NCI-H1436 (cell line): ENCODE results near the gene COL20A1.

ENCODE experiments used
- DNase-seq: peaks from one replicate; lab custom pipeline; 2025; lab: John Stamatoyannopoulos, UW

COL20A1 gene

DNA sequence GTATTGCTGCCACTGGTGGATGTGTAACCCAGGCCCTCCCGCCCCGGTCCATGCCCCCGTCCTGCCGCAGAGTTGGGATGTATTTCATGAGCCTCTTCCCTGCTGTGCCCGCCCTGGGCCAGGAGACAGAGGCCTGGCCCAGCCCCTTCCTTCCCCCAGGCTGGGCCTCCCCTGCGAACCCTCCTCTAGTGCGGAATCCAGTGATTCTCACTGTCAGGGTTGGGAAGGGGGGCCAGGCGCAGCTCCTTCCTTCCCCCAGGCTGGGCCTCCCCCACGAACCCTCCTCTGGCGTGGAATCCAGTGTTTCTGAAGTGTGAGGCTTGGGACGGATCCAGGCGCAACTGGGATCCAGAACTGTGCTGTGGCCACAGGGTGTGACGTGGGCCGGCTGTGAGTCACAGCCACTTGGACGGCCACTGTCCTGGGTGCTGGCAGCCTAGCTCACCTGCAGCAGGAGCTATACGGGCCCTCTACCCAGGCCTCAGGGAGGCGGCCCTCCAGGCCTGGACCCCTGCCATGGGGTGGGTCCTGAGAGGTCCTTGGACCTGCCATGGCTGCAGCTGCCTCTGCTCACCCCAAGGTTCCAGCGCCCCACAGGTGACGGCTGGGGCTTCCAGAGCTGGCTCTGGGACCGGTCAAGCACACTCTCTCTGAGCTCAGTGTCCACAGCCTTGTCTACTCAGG is 28.3 kb downstream of the COL20A1 start:
- DNase-seq, result no peak

GRCh38 chr20:63322146-63322932 is 29.4 kb downstream of the COL20A1 start:
- DNase-seq, result no peak

DNA sequence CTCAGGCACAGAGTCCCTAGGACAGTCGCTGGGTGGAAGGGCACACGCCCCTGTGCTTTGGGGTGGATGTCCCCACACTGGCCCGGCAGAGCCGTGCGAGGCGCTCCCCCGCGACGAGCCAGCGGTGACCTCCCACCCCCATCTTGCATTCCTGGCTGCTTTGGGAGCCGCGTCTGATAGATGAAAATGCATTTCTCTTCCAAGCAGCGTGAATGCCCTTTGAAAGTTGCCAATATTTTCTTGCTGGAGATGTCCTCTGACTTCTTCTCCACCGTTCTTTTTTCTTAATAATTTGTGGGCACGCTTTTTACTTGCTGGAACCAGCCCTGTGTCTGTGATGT is 29.9 kb downstream of the COL20A1 start:
- DNase-seq, result no peak

- no peak for DNase-seq
Measured at GRCh38 chr20:63323357-63323981, 30.5 kb downstream of the COL20A1 start.

GRCh38 chr20:63325021-63325471 is 32.1 kb downstream of the COL20A1 start:
- DNase-seq, result no peak

DNA sequence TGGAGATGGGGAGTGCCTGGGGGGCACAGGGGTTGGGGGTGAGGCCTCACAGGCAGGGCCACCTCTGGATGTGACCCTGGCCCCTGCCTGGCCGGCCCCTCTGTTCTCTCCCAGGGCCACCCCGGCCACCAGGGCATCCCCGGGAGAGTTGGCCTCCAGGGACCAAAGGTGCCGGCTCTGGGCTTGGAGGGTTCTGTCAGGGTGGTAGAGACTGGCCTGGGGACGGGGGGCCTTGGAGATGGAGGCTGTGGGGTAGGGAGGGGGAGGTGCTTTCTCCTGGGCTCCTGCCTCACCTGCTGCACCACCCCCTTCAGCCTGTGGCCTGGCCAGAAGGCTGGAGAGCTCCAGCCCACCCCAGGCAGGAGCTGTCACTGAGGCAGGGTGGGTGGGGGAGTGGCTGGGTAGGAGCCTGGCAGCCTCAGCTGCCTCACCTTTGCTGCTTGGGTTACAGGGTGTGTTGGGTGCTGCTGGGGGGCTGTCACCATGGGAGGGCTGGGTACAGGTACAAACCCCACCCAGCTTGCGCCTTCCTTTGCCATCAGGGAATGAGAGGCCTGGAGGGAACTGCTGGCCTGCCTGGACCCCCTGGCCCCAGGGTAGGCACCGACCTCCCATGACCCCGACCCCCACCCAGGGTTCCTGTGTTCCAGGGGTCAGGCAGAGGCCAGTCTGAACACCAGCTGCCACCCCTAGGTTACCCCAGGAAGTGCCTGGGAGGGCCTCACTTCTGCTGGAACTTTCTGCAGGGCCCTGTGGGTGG is 32.7 kb downstream of the COL20A1 start:
- DNase-seq, result no peak

GRCh38 chr20:63326314-63327230 is 33.6 kb downstream of the COL20A1 start:
- no peak for DNase-seq

DNA sequence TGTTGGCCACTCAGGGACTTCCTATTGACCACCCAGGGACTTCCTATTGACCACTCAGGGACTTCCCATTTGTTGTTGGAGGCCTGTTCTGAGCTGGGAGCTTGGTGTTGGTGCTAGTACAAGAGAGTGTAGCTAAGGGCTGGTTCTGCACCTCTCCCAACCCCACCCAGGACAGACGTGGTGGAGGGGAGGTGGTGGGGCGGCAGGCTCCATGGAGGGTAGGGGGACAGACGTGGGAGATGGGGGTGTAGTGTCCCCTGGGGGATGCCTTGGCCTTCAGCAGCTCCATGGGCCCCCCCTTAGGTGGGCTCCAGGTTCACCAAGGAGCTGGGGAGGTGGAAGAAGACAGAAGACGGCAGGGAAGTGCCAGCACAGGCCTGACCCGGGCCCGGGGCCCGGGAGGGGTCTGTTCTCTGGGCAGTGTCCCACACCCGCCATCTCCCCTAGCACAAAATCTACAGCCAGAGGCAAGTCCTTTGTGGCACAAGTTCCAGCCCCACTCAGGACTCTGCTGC is 34.3 kb downstream of the COL20A1 start:
- DNase-seq, result no peak

GRCh38 chr20:63328026-63328700 is 35.2 kb downstream of the COL20A1 start:
- no peak for DNase-seq

GRCh38 chr20:63328718-63329275 is 35.8 kb downstream of the COL20A1 start:
- no peak for DNase-seq

- no peak for DNase-seq
Measured at GRCh38 chr20:63329331-63330083, 36.5 kb downstream of the COL20A1 start.

DNA sequence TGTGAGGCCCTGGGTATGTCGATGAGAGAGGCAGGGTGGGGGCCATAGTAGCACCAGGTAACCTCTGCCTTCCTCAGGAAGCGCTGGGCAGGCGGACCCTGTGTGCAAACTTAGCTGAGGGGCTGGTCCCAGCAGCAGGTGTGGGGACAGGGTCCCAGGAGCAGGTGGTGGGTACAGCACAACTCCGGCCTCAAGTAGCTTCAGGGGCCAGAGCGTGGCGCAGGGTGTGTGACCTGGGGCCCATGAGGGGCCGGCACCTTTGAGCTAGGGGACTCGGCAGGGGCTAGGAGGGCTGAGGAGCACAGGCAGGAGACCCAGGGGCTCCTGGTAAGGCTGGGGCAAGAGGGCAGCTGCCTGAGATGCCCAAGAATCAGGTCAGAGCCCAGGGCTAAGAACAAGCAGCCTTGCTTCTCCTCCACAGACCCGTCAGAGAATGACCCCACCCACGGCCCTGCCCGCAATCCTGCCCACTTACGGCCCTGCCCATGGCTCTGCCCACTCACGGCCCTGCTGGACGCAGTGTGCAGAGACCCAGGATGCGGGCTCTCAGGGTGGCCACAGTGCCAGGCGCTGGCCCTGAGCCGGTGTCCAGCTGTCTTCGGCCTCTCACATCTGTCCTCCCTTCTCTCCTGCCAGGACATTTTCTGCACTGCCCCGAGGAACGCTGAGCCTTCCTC is 37.2 kb downstream of the COL20A1 start:
- DNase-seq, result no peak

DNA sequence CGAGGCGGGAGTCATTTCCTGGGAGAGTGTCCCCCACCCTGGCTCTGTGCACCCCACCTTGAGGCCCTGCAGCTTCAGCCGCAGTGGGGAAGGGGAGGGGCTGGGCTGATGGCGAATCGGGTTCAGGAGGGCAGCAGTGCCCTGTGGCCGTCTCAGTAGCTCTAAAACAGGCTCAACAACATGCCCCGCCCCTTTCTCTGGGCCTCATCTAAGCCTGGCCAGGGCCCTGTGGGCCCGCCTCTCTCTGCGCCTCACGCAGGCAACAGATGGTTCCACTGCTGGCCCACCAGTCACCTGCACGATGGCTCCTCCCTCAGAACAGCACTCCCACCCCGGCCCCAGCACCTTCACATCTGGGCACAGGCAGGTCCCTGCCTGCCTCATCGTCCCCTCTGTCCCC is 38.0 kb downstream of the COL20A1 start:
- no peak for DNase-seq

GRCh38 chr20:63331741-63332400 is 38.9 kb downstream of the COL20A1 start:
- DNase-seq, result no peak

DNA sequence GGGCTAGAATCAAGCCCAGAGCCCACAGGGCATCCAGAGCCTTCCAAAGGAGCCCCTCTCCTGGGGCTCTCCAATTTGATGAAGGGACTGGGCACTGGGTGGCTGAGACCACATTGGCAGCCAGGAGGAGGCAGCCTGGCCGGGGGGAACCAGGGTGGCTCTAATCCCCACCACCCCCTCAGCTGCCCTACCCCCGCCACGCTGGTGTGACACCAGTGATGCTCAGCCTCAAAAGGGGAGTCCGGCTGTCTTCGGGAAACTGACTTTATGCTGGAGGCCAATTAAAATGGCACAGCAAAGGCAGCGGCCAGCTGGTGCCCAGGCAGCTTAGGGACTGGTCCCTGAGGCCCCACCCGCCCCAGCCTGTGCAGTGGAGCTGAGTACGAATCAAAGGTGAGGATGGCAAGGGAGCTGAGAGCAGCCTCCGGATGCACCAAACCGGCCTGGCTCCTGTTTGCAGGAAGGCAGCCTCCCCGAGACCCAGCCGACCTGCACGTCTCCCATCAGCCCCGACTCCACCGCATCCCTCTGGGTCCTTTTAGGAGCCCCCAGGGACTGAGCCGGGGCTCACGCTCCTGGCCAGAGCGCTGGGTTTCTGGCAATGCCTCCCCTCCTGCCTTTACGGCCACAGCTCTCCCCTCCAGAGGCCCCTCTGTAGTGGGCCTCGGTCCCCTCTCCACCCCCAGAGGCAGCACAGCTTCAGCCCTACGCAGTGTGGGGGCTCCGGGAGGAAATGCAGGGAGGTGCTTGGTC is 39.7 kb downstream of the COL20A1 start:
- no peak for DNase-seq

- DNase-seq, result no peak
Measured at GRCh38 chr20:63333241-63333836, 40.4 kb downstream of the COL20A1 start.

GRCh38 chr20:63334356-63334755 is 41.4 kb downstream of the COL20A1 start:
- no peak for DNase-seq
